Smooth muscle cell (in vitro differentiated cells): ENCODE results near the gene PIP4K2B. TPM values are rescaled to one million over a fixed set of nuclear protein-coding genes. Genes with fewer than 3 reads are reported as not detected.

Experiments
- DNase-seq: peaks from one replicate; lab custom pipeline; 2025; ENCODE audit not compliant: unreplicated experiment; lab: John Stamatoyannopoulos, UW
- H2AFZ ChIP-seq: fragments of 200-600 bp; sonication (generic); 2 replicates; pipeline ENCODE4 v1.6.0; 2016; ENCODE audit warnings: antibody characterized with exemption, low read depth, mild to moderate bottlenecking
- H3F3A ChIP-seq: fragments of 200-600 bp; sonication (generic); 2 replicates; pipeline ENCODE4 v1.6.0; 2017; ENCODE audit warnings: antibody characterized with exemption, low read depth
- H3K27ac ChIP-seq: fragments of 200-600 bp; sonication (generic); 2 replicates; pipeline ENCODE4 v1.5.1; 2016; ENCODE audit warnings: low read depth, mild to moderate bottlenecking
- H3K27me3 ChIP-seq: fragments of 200-600 bp; sonication (generic); 2 replicates; pipeline ENCODE4 v1.6.1; 2016; ENCODE audit warnings: low read depth, mild to moderate bottlenecking
- H3K36me3 ChIP-seq: fragments of 200-600 bp; sonication (generic); 2 replicates; pipeline ENCODE4 v1.5.1; 2016; ENCODE audit warnings: low read depth
- H3K4me1 ChIP-seq: fragments of 200-600 bp; sonication (generic); 2 replicates; pipeline ENCODE4 v1.5.1; 2016; ENCODE audit warnings: low read depth
- H3K4me2 ChIP-seq: fragments of 200-600 bp; sonication (generic); 2 replicates; pipeline ENCODE4 v1.6.0; 2016; ENCODE audit warnings: mild to moderate bottlenecking
- H3K4me3 ChIP-seq: fragments of 200-600 bp; sonication (generic); 2 replicates; pipeline ENCODE4 v1.5.1; 2016; ENCODE audit warnings: mild to moderate bottlenecking
- H3K79me2 ChIP-seq: fragments of 200-600 bp; sonication (generic); 2 replicates; pipeline ENCODE4 v1.6.0; 2016; ENCODE audit warnings: low read depth, mild to moderate bottlenecking
- H3K9ac ChIP-seq: fragments of 200-600 bp; sonication (generic); 2 replicates; pipeline ENCODE4 v1.6.0; 2016; ENCODE audit warnings: low read depth
- H3K9me3 ChIP-seq: fragments of 200-600 bp; sonication (generic); replicated peaks from 2 replicates; pipeline ENCODE4 v1.5.1; 2016; ENCODE audit warnings: low read depth
- H4K20me1 ChIP-seq: fragments of 200-600 bp; sonication (generic); 2 replicates; pipeline ENCODE4 v1.6.0; 2016; ENCODE audit warnings: low read depth
- CTCF ChIP-seq: fragments of 200-600 bp; sonication (generic); IDR thresholded peaks from 2 replicates; pipeline ENCODE4 v1.5.1; 2017; ENCODE audit warnings: borderline replicate concordance, mild to moderate bottlenecking, antibody characterized with exemption; ENCODE audit not compliant: insufficient read depth, poor library complexity, severe bottlenecking
- WGBS: methylation state at CpG from one replicate; pipeline ENCODE4 v1.1.7; 2016; ENCODE audit warnings: low lambda C conversion rate; 5-methylcytosine and 5-hydroxymethylcytosine counted together
- microRNA-seq: library from miRNA; unstranded; fragments of <30 nt; microRNA quantifications from one replicate; pipeline ENCODE4, GENCODE V29; 2016; ENCODE audit warnings: borderline number of aligned reads
- polyA plus RNA-seq: library from polyadenylated mRNA; unstranded; fragments of >200 nt; fragmentation: Nextera tagmentation; extraction: Ambion mirVana; gene quantifications from 2 replicates; pipeline ENCODE4 v1.2.1, GENCODE V29; 2016
- small RNA-seq: library from RNA; depleted of rRNA; stranded (forward); fragments of <200 nt; gene quantifications from one replicate; pipeline ENCODE3, GENCODE V24; 2014
- total RNA-seq: library from RNA; depleted of rRNA; stranded (reverse); fragments of >200 nt; gene quantifications from 2 replicates; pipeline ENCODE4 v1.2.3, GENCODE V29; 2014

Gene PIP4K2B
- total and polyA plus RNA-seq, 2 experiments from 2014 or later = 11.1 to 31.9 TPM

GRCh38 chr17:38716368-38717005 is 82.9 kb downstream of the PIP4K2B start:
- no peaks in the 10 kb centered on the region for H3K79me2 ChIP-seq
- no peak overlapping the region for H3K27ac ChIP-seq
- no peak overlapping the region for H3K9ac ChIP-seq
- H3K4me2 ChIP-seq = no peak overlapping the region
- no peak for TF ChIP-seq CTCF
- no peak overlapping the region for H3K4me3 ChIP-seq
- H4K20me1 ChIP-seq = no peaks in the 10 kb centered on the region
- WGBS = 97% methylated on average over 17 of the region's 18 CpGs
- no peaks in the 10 kb centered on the region for H3F3A ChIP-seq
- no peaks in the 10 kb centered on the region for H3K27me3 ChIP-seq
- H3K9me3 ChIP-seq = no peaks in the 10 kb centered on the region
- no peak for DNase-seq
- no peaks in the 10 kb centered on the region for H3K36me3 ChIP-seq
- peaks cover 11% of the 10 kb centered on the region for H3K4me1 ChIP-seq
- no peak overlapping the region for H2AFZ ChIP-seq

Small RNAs within 50 kb of the gene (microRNA-seq; reads per million reads assigned to microRNA genes)
- 1.8 reads per million for gene MIR4726
- gene MIR4727 = not detected

Small RNAs within 50 kb of the gene (small RNA-seq; reads per million reads assigned to genes)
- gene MIR4726 = not detected
- gene MIR4727 = not detected
- gene RNA5SP440 = 0.76 reads per million, percentile 25 among the genes with 10 or more reads in this experiment
- gene RNU6-866P = not detected

Other genes with a start within 250 kb of the PIP4K2B start
- 0.09 and 0.90 TPM in 2 replicates for gene SRCIN1, start 193.6 kb downstream of the PIP4K2B start, total RNA-seq
- gene SRCIN1, start 193.6 kb downstream of the PIP4K2B start, polyA plus RNA-seq = 0.16 and 0.72 TPM in 2 replicates
- gene EPOP, start 124.6 kb downstream of the PIP4K2B start, total RNA-seq = 0.85 and 1.6 TPM in 2 replicates
- gene EPOP, start 124.6 kb downstream of the PIP4K2B start, polyA plus RNA-seq = 0.24 and 0.40 TPM in 2 replicates
- gene MLLT6, start 94.3 kb downstream of the PIP4K2B start, total RNA-seq = 11.2 and 12.4 TPM in 2 replicates
- gene MLLT6, start 94.3 kb downstream of the PIP4K2B start, polyA plus RNA-seq = 4.6 and 8.1 TPM in 2 replicates
- 0.54 and 1.3 TPM in 2 replicates for gene CISD3, start 69.2 kb downstream of the PIP4K2B start, total RNA-seq
- gene CISD3, start 69.2 kb downstream of the PIP4K2B start, polyA plus RNA-seq = 15.1 and 18.1 TPM in 2 replicates
- gene PCGF2, start 51.2 kb downstream of the PIP4K2B start, total RNA-seq = 4.7 and 11.6 TPM in 2 replicates
- gene PCGF2, start 51.2 kb downstream of the PIP4K2B start, polyA plus RNA-seq = 6.1 and 11.2 TPM in 2 replicates
- gene PSMB3, start 46.8 kb downstream of the PIP4K2B start, total RNA-seq = 265 and 312 TPM in 2 replicates
- 346 and 358 TPM in 2 replicates for gene PSMB3, start 46.8 kb downstream of the PIP4K2B start, polyA plus RNA-seq
- 9.2 and 26.0 TPM in 2 replicates for gene CWC25, start 25.8 kb upstream of the PIP4K2B start, total RNA-seq
- 11.0 and 17.2 TPM in 2 replicates for gene CWC25, start 25.8 kb upstream of the PIP4K2B start, polyA plus RNA-seq
- gene RPL23, start 54.2 kb upstream of the PIP4K2B start, total RNA-seq = 1,675 and 1,715 TPM in 2 replicates
- gene RPL23, start 54.2 kb upstream of the PIP4K2B start, polyA plus RNA-seq = 435 and 499 TPM in 2 replicates
- 108 and 133 TPM in 2 replicates for gene LASP1, start 70.5 kb upstream of the PIP4K2B start, total RNA-seq
- gene LASP1, start 70.5 kb upstream of the PIP4K2B start, polyA plus RNA-seq = 120 and 130 TPM in 2 replicates
- not detected in 2 replicates for gene FBXO47, start 167.8 kb upstream of the PIP4K2B start, total RNA-seq
- gene FBXO47, start 167.8 kb upstream of the PIP4K2B start, polyA plus RNA-seq = not detected in 2 replicates